Measurements from ENCODE around the gene CASS4. TPM values are rescaled to one million over a fixed set of nuclear protein-coding genes. Genes with fewer than 3 reads are reported as not detected.

CASS4 gene
- total RNA-seq, 1 experiment from 2014 or later: not detected

DNA sequence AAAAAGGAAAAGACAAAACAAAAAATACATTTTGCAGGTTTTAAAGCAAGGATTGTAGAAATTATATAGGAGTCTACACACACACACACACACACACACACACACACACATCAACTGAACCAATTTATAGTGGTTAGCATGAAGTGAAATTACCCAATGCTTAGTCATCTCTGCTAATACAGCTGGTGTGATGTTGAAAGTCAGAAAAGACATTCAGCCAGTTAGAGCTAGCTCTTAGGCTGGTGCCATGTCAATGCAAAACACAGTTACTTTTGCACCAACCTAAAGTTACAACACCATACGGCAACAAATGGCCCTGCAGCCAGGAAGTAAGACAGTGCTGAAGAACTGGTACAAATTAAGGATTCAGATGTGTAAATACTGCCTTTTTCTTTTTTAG is 38.1 kb upstream of the CASS4 start:
- Mint-ChIP-seq H3K9me3 (ENCODE audit: unreplicated experiment) (no peaks in the 10 kb centered on the region), H3K4me3 (ENCODE audit: unreplicated experiment) (peak overlapping the region; percentile 46), H3K27me3 (ENCODE audit: insufficient read depth, unreplicated experiment) (no peaks in the 10 kb centered on the region), H3K36me3 (ENCODE audit: insufficient read depth, unreplicated experiment) (peaks cover 37% of the 10 kb centered on the region), H3K27ac (ENCODE audit: low read depth, unreplicated experiment) (peak overlapping the region; percentile 78), H3K4me1 (ENCODE audit: insufficient read depth, unreplicated experiment) (peaks cover 14% of the 10 kb centered on the region)
- peak; percentile 93 for DNase-seq (ENCODE audit: unreplicated experiment)
- intact Hi-C loops (cut with micrococcal nuclease): no loop called here
- ChIA-PET POLR2A (interaction anchor here (0.6 to 6.8 kb wide), 16 partner anchors 8 to 1849 kb away, joined by 3 to 115 read pairs (median 4); partner anchors contain the start of genes AURKA, CSTF1, FAM210B and MC3R), CTCF (interaction anchor here (0.5 to 10.1 kb wide), 12 partner anchors 11 to 1706 kb away, joined by 3 to 84 read pairs (median 4); partner anchors contain the start of genes AURKA, CSTF1, FAM210B and MC3R)
- BruUV-seq (replicated peaks): no TSS peak
- TF ChIP-seq, protein P1, sequence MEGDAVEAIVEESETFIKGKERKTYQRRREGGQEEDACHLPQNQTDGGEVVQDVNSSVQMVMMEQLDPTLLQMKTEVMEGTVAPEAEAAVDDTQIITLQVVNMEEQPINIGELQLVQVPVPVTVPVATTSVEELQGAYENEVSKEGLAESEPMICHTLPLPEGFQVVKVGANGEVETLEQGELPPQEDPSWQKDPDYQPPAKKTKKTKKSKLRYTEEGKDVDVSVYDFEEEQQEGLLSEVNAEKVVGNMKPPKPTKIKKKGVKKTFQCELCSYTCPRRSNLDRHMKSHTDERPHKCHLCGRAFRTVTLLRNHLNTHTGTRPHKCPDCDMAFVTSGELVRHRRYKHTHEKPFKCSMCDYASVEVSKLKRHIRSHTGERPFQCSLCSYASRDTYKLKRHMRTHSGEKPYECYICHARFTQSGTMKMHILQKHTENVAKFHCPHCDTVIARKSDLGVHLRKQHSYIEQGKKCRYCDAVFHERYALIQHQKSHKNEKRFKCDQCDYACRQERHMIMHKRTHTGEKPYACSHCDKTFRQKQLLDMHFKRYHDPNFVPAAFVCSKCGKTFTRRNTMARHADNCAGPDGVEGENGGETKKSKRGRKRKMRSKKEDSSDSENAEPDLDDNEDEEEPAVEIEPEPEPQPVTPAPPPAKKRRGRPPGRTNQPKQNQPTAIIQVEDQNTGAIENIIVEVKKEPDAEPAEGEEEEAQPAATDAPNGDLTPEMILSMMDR (IDR thresholded peaks at IDR 0.05; ENCODE audit: unreplicated experiment): no peak

GRCh38 chr20:56376331-56376730 is 35.7 kb upstream of the CASS4 start:
- H3K4me3 Mint-ChIP-seq (ENCODE audit: unreplicated experiment): peak overlapping the region; percentile 13
- intact Hi-C loops (cut with micrococcal nuclease): no loop called here
- H3K27ac Mint-ChIP-seq (ENCODE audit: low read depth, unreplicated experiment): peak overlapping the region; percentile 78
- H3K36me3 Mint-ChIP-seq (ENCODE audit: insufficient read depth, unreplicated experiment): peaks cover 36% of the 10 kb centered on the region
- POLR2A ChIA-PET: interaction anchor here (0.7 to 6.8 kb wide), 7 partner anchors 9 to 142 kb away, joined by 3 to 115 read pairs (median 5); partner anchors contain the start of genes AURKA, CSTF1 and FAM210B
- CTCF ChIA-PET: interaction anchor here (0.9 to 10.1 kb wide), 9 partner anchors 8 to 188 kb away, joined by 3 to 84 read pairs (median 7); partner anchors contain the start of genes AURKA, CSTF1, FAM210B and MC3R
- TF ChIP-seq, protein P1 (IDR thresholded peaks at IDR 0.05; ENCODE audit: unreplicated experiment): no peak
- H3K9me3 Mint-ChIP-seq (ENCODE audit: unreplicated experiment): no peaks in the 10 kb centered on the region
- no peak for DNase-seq (ENCODE audit: unreplicated experiment)
- H3K4me1 Mint-ChIP-seq (ENCODE audit: insufficient read depth, unreplicated experiment): peaks cover 14% of the 10 kb centered on the region
- no peaks in the 10 kb centered on the region for H3K27me3 Mint-ChIP-seq (ENCODE audit: insufficient read depth, unreplicated experiment)
- BruUV-seq (replicated peaks): no TSS peak

DNA sequence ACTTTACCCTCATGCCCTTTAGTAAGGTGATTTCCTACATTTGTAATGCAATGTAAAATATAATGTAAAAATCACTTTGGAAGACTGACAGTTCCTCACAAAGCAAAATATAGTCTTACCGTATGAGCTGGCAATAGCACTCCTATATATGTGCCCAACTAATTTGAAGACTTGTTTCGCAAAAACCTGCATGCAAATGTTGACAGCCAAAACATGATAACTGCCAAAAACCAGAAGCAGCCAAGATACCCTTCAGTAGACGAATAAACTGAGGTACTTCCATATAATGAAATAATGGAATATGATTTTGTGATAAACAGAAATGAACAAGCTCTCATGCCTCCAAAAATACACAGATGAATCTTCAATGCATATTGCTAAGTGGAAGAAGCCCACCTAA is 33.7 kb upstream of the CASS4 start:
- intact Hi-C loops (cut with micrococcal nuclease): no loop called here
- H3K27me3 Mint-ChIP-seq (ENCODE audit: insufficient read depth, unreplicated experiment): no peaks in the 10 kb centered on the region
- H3K36me3 Mint-ChIP-seq (ENCODE audit: insufficient read depth, unreplicated experiment): peaks cover 41% of the 10 kb centered on the region
- no peak overlapping the region for H3K4me3 Mint-ChIP-seq (ENCODE audit: unreplicated experiment)
- H3K4me1 Mint-ChIP-seq (ENCODE audit: insufficient read depth, unreplicated experiment): peaks cover 20% of the 10 kb centered on the region
- no peak overlapping the region for H3K27ac Mint-ChIP-seq (ENCODE audit: low read depth, unreplicated experiment)
- POLR2A ChIA-PET: interaction anchor here (0.8 to 1.5 kb wide), 2 partner anchors 12 to 14 kb away, joined by 3 to 7 read pairs; partner anchors contain the start of genes AURKA and CSTF1
- TF ChIP-seq, protein P1 (IDR thresholded peaks at IDR 0.05; ENCODE audit: unreplicated experiment): no peak
- no peaks in the 10 kb centered on the region for H3K9me3 Mint-ChIP-seq (ENCODE audit: unreplicated experiment)
- CTCF ChIA-PET: interaction anchor here (0.6 to 10.1 kb wide), 6 partner anchors 18 to 954 kb away, joined by 3 to 84 read pairs (median 4); partner anchors contain the start of gene FAM210B
- no peak for DNase-seq (ENCODE audit: unreplicated experiment)
- no TSS peak for BruUV-seq (replicated peaks)

DNA sequence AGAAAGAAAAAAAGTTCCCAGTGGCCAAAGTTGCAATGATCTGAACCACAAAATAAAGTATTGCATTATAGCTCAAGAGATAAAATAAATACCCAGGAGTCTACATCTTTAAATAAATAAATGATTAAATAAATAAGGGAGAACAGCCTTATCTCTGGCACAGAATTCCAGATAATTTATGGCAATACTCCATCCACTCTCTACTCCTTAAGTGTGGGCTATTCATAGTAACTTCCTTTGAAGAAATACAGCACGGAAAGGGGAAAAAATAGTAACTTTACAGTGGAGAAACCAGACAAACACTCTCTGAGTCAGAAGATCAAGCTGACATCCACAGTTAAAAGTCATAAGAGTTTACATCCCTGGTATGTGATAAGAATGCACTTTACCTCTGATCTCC is 31.7 kb upstream of the CASS4 start:
- TF ChIP-seq, protein P1 (IDR thresholded peaks at IDR 0.05; ENCODE audit: unreplicated experiment): no peak
- Mint-ChIP-seq H3K27me3 (ENCODE audit: insufficient read depth, unreplicated experiment) (no peaks in the 10 kb centered on the region), H3K4me1 (ENCODE audit: insufficient read depth, unreplicated experiment) (peaks cover 17% of the 10 kb centered on the region), H3K27ac (ENCODE audit: low read depth, unreplicated experiment) (no peak overlapping the region), H3K9me3 (ENCODE audit: unreplicated experiment) (no peaks in the 10 kb centered on the region), H3K4me3 (ENCODE audit: unreplicated experiment) (no peak overlapping the region), H3K36me3 (ENCODE audit: insufficient read depth, unreplicated experiment) (peaks cover 41% of the 10 kb centered on the region)
- BruUV-seq (replicated peaks): no TSS peak
- ChIA-PET POLR2A (interaction anchor here (4.9 kb wide), 1 partner anchor 12 kb away, joined by 32 read pairs; the partner anchor contains the start of genes AURKA and CSTF1), CTCF (interaction anchor here (0.6 to 1.9 kb wide), 8 partner anchors 12 to 981 kb away, joined by 3 to 7 read pairs (median 5); partner anchors contain the start of genes AURKA and MC3R)
- no peak for DNase-seq (ENCODE audit: unreplicated experiment)
- intact Hi-C loops (cut with micrococcal nuclease): no loop called here

Data from MCF 10A (cell line).